HepG2 (cell line): ENCODE measurements around the gene UGT1A7. TPM values are rescaled to one million over a fixed set of nuclear protein-coding genes. Genes with fewer than 3 reads are reported as not detected.

Experiments
- ATAC-seq: fragments of 200-7000 bp; cut with Tn5 transposase; 3 replicates; pipeline ENCODE4 v1.9.1; 2020; ENCODE audit warnings: mild to moderate bottlenecking, moderate library complexity
- Bru-seq: library from RNA; stranded (reverse); fragments of 400-500 nt; gene quantifications from one replicate; lab custom pipeline; 2021; lab: Mats Ljungman, UMichigan
- BruChase-seq, 2 experiments: library from RNA; stranded (reverse); fragments of 400-500 nt; gene quantifications; one replicate each; lab custom pipeline; 2021; lab: Mats Ljungman, UMichigan
- BruUV-seq: library from RNA; stranded (reverse); fragments of 400-500 nt; replicated peaks from 2 replicates; lab custom pipeline; 2021; lab: Mats Ljungman, UMichigan
- CTCF ChIA-PET: fragments of 300-600 bp; formaldehyde crosslinking; extraction: SDS; loops from one replicate; lab custom pipeline; 2021; ENCODE audit warnings: low total read pairs, inconsistent platforms, low intra/inter-chr PET ratio; lab: Yijun Ruan, JAX
- POLR2A ChIA-PET: fragments of 350-600 bp; sonication (Branson Sonifier 250); formaldehyde crosslinking; loops from one replicate; lab custom pipeline; 2020; ENCODE audit warnings: antibody characterized with exemption, inconsistent platforms; lab: Yijun Ruan, JAX
- DNase-seq: peaks from one replicate; pipeline ENCODE4 v3.0.0-alpha.2; 2015; ENCODE audit warnings: low spot score
- FAIRE-seq: peaks from 3 replicates; lab custom pipeline; 2011; peaks lifted over from hg19 to GRCh38; lab: Jason Lieb, UNC
- H2AFZ ChIP-seq: one replicate; pipeline ENCODE4 v1.6.1; 2011; ENCODE audit warnings: low read length, inconsistent platforms
- H3K27ac ChIP-seq: fragments of 300-600 bp; 3 replicates; pipeline ENCODE4 v1.8.0; 2011; ENCODE audit warnings: mixed run types, mild to moderate bottlenecking, mixed read lengths, low read length, inconsistent platforms; ENCODE audit not compliant: insufficient read depth; ENCODE audit errors: extremely low read length
- H3K27me3 ChIP-seq, 2 experiments: fragments of 200-600 bp in 1 of 2; 2 replicates in 1 of 2; 3 replicates in 1 of 2; pipeline versions ENCODE4 v1.6.0 to v1.8.0; 2011; ENCODE audit warnings: low read length in 2 of 2, mild to moderate bottlenecking in 2 of 2, moderate library complexity in 2 of 2, inconsistent platforms in 1 of 2; ENCODE audit not compliant: insufficient read depth in 2 of 2, control insufficient read depth in 1 of 2
- H3K36me3 ChIP-seq, 2 experiments: fragments of 200-600 bp in 1 of 2; replicated peaks in 1 of 2; 2 replicates in 1 of 2; 3 replicates in 1 of 2; pipeline versions ENCODE4 v1.5.1 to v1.8.0; 2011; ENCODE audit warnings: low read length in 2 of 2, inconsistent platforms in 1 of 2; ENCODE audit not compliant: insufficient read depth in 2 of 2, control insufficient read depth in 1 of 2
- H3K4me1 ChIP-seq: 2 replicates; pipeline ENCODE4 v1.5.1; 2012; ENCODE audit warnings: low read length, inconsistent platforms; ENCODE audit not compliant: insufficient read depth
- H3K4me2 ChIP-seq: 2 replicates; pipeline ENCODE4 v1.6.0; 2011; ENCODE audit warnings: low read depth, low read length, inconsistent platforms
- H3K4me3 ChIP-seq, 3 experiments: fragments of 200-600 bp in 1 of 3; sonication (generic), shearing (Covaris generic) in 1 of 3; replicated peaks in 1 of 3; 2 replicates each; pipeline ENCODE4 v1.5.1; 2011 to 2016; ENCODE audit warnings: low read length in 3 of 3, inconsistent platforms in 2 of 3, low read depth in 2 of 3, mild to moderate bottlenecking in 2 of 3, control low read depth in 1 of 3, mixed read lengths in 1 of 3; ENCODE audit not compliant: insufficient read depth in 1 of 3
- H3K79me2 ChIP-seq: one replicate; pipeline ENCODE4 v1.6.1; 2011; ENCODE audit warnings: low read length, inconsistent platforms; ENCODE audit not compliant: insufficient read depth
- H3K9ac ChIP-seq: 2 replicates; pipeline ENCODE4 v1.6.0; 2011; ENCODE audit warnings: mild to moderate bottlenecking, low read depth, low read length, inconsistent platforms; ENCODE audit not compliant: insufficient read depth
- H3K9me3 ChIP-seq: 2 replicates; pipeline ENCODE4 v1.5.1; 2012; ENCODE audit warnings: mild to moderate bottlenecking, low read length
- H4K20me1 ChIP-seq: 2 replicates; pipeline ENCODE4 v1.6.0; 2011; ENCODE audit warnings: inconsistent platforms, mild to moderate bottlenecking, low read length, moderate library complexity; ENCODE audit not compliant: insufficient read depth
- PTBP1 ChIP-seq: fragments of 200-400 bp; formaldehyde crosslinking; IDR thresholded peaks from 2 replicates; pipeline ENCODE4 v1.6.1; 2018; ENCODE audit warnings: low read length, low read depth; ENCODE audit not compliant: poor library complexity, severe bottlenecking
- ZNF432 ChIP-seq: sonication (generic); formaldehyde crosslinking; IDR thresholded peaks from 2 replicates; pipeline ENCODE4 v1.5.0; 2020; ENCODE audit warnings: missing genetic modification reagents, mild to moderate bottlenecking, borderline replicate concordance
- ZNF737 ChIP-seq: sonication (generic); formaldehyde crosslinking; IDR thresholded peaks from 2 replicates; pipeline ENCODE4 v1.5.0; 2020; ENCODE audit warnings: missing genetic modification reagents, mild to moderate bottlenecking, borderline replicate concordance
- ZNF747 ChIP-seq: sonication (generic); formaldehyde crosslinking; IDR thresholded peaks from 2 replicates; pipeline ENCODE4 v1.8.1; 2023; ENCODE audit warnings: missing genetic modification reagents, mild to moderate bottlenecking, borderline replicate concordance
- WGBS: methylation state at CpG from one replicate; pipeline ENCODE4 v1.1.6; 2017; ENCODE audit warnings: low lambda C conversion rate; 5-methylcytosine and 5-hydroxymethylcytosine counted together
- in situ Hi-C: cut with HindIII; loops from 2 replicates; pipeline ENCODE4 v1.10.0; 2017; ENCODE audit warnings: low pct_unique_long_range_greater_than_20kb; ENCODE audit not compliant: extremely low pct_ligation_motif_present
- intact Hi-C: fragments of 100-400 bp; cut with micrococcal nuclease; formaldehyde crosslinking; loops from one replicate; pipeline ENCODE4 v1.10.0; 2022; ENCODE audit not compliant: unreplicated experiment
- long read RNA-seq, 2 experiments: library from RNA in 1 of 2; library from polyadenylated mRNA in 1 of 2; stranded (forward) in 1 of 2; unstranded in 1 of 2; transcript quantifications; one replicate each; pipeline ENCODE4 v2.0.0, GENCODE V29; 2019 to 2022
- polyA minus RNA-seq, 3 experiments: library from RNA; depleted of rRNA, polyadenylated mRNA; stranded (reverse); fragments of >200 nt; gene quantifications; 2 replicates each; pipeline ENCODE4 v1.2.3, GENCODE V29; 2011; ENCODE audit warnings: low replicate concordance in 1 of 3
- polyA plus RNA-seq, 8 experiments: library from polyadenylated mRNA; depleted of rRNA in 3 of 8; stranded (reverse) in 7 of 8; unstranded in 1 of 8; fragments of >200 nt; fragmentation: Illumina TruSeq in 4 of 8; extraction: Trizol in 4 of 8; gene quantifications; 2 replicates each; pipeline versions ENCODE4 v1.2.1 to v1.2.3, GENCODE V29; 2011 to 2016; ENCODE audit warnings: low read depth in 4 of 8, missing spikeins in 1 of 8, mixed read lengths in 1 of 8; ENCODE audit not compliant: insufficient read depth in 1 of 8
- total RNA-seq, 5 experiments: library from RNA; depleted of rRNA; stranded (reverse); fragments of >200 nt; fragmentation: Illumina TruSeq; extraction: Trizol; gene quantifications; 2 replicates each; pipeline ENCODE4 v1.2.3, GENCODE V29; 2016; ENCODE audit warnings: low read depth in 1 of 5
- TF ChIP-seq, protein P1 (sequence below): sonication (generic); formaldehyde crosslinking; conservative IDR thresholded peaks from 2 replicates; pipeline ENCODE4 v1.8.0; 2022; ENCODE audit warnings: low read depth, missing genetic modification reagents
- TF ChIP-seq, protein P2 (sequence below): sonication (generic); formaldehyde crosslinking; IDR thresholded peaks from 2 replicates; pipeline ENCODE4 v1.4.0; 2020; ENCODE audit warnings: missing genetic modification reagents
- TF ChIP-seq, protein P3 (sequence below): sonication (generic); formaldehyde crosslinking; IDR thresholded peaks from 2 replicates; pipeline ENCODE4 v1.5.0; 2020; ENCODE audit warnings: mild to moderate bottlenecking, missing genetic modification reagents, borderline replicate concordance

Gene UGT1A7
- total RNA-seq (2016; rRNA removed; fragmentation: Illumina TruSeq; extraction: Trizol) (not detected in 2 replicates), polyA plus RNA-seq (2011; rRNA removed) (not detected in 2 replicates), polyA minus RNA-seq (2011; rRNA and poly(A)+ RNA removed; ENCODE audit: low replicate concordance) (0.51 TPM in 1 of 2 replicates, not detected in the other), Bru-seq, nascent RNA (not detected), BruChase-seq, experiment 1, labeled RNA remaining after a 6-hour chase (not detected), BruChase-seq, experiment 2, labeled RNA remaining after a 2-hour chase (not detected)
- total RNA-seq (2016; cell fraction: cytosol; rRNA removed; fragmentation: Illumina TruSeq; extraction: Trizol; ENCODE audit: low read depth) = not detected in 2 replicates
- not detected in 2 replicates for total RNA-seq (2016; cell fraction: insoluble cytoplasmic fraction; rRNA removed; fragmentation: Illumina TruSeq; extraction: Trizol)
- total RNA-seq (2016; cell fraction: membrane; rRNA removed; fragmentation: Illumina TruSeq; extraction: Trizol) = not detected in 2 replicates
- not detected in 2 replicates for total RNA-seq (2016; cell fraction: nucleus; rRNA removed; fragmentation: Illumina TruSeq; extraction: Trizol)
- polyA plus RNA-seq (2011; cell fraction: cytosol; rRNA removed) = not detected in 2 replicates
- not detected in 2 replicates for polyA plus RNA-seq (2011; cell fraction: nucleus; rRNA removed)
- polyA plus RNA-seq (2012) = not detected in 2 replicates
- not detected in 2 replicates for polyA plus RNA-seq (2016; cell fraction: cytosol; fragmentation: Illumina TruSeq; extraction: Trizol; ENCODE audit: low read depth)
- polyA plus RNA-seq (2016; cell fraction: insoluble cytoplasmic fraction; fragmentation: Illumina TruSeq; extraction: Trizol; ENCODE audit: low read depth) = not detected in 2 replicates
- polyA plus RNA-seq (2016; cell fraction: membrane; fragmentation: Illumina TruSeq; extraction: Trizol; ENCODE audit: low read depth) = not detected in 2 replicates
- not detected in 2 replicates for polyA plus RNA-seq (2016; cell fraction: nucleus; fragmentation: Illumina TruSeq; extraction: Trizol; ENCODE audit: insufficient read depth, low read depth)
- not detected in 2 replicates for polyA minus RNA-seq (2011; cell fraction: cytosol; rRNA and poly(A)+ RNA removed)
- polyA minus RNA-seq (2011; cell fraction: nucleus; rRNA and poly(A)+ RNA removed) = not detected in 2 replicates
- long read RNA-seq, experiment 1 = 0 reads
- long read RNA-seq, experiment 2 = 0 reads

DNA sequence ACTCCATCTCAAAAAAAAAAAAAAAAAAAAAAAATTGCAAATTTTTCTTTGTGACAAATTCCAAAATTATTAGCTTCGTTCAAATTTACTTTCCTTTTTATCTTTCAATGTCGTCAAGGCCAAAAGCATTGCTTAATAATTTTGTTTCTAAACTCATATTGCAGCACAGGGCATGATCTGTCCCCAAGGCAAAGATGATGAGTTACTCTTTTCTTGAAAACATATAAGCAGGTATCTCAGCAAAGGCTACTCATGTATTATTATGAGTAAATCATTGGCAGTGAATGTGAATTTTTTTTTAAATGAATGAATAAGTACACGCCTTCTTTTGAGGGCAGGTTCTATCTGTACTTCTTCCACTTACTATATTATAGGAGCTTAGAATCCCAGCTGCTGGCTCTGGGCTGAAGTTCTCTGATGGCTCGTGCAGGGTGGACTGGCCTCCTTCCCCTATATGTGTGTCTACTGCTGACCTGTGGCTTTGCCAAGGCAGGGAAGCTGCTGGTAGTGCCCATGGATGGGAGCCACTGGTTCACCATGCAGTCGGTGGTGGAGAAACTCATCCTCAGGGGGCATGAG is at the start of gene UGT1A7:
Gene UGT1A7 (plus strand): TSS at position 381 of the 579 bp plus-strand sequence. CDS start 37 bp downstream, at position 418.
- intact Hi-C loops (no loop called here), in situ Hi-C loops (no loop called here)
- Histone ChIP-seq H3K27me3 (no peaks in the 10 kb centered on the region), H3K9me3 (no peaks in the 10 kb centered on the region), H3K4me1 (no peaks in the 10 kb centered on the region), H3K27ac (no peak within 1 kb of the TSS), H4K20me1 (no peaks in the 10 kb centered on the region), H3K9ac (no peak within 1 kb of the TSS), H3K4me3 (no peak within 1 kb of the TSS), H2AFZ (no peak within 1 kb of the TSS), H3K36me3 (no peaks in the 10 kb centered on the region), H3K79me2 (no peaks in the 10 kb centered on the region), H3K4me2 (no peak within 1 kb of the TSS)
- BruUV-seq = no TSS peak
- ATAC-seq (no peak), DNase-seq (no peak), FAIRE-seq (no peak)
- CTCF ChIA-PET = no interaction called here
- 36% methylated on average over 5 of the region's 5 CpGs for WGBS
- POLR2A ChIA-PET = no interaction called here
- TF ChIP-seq, protein P1, sequence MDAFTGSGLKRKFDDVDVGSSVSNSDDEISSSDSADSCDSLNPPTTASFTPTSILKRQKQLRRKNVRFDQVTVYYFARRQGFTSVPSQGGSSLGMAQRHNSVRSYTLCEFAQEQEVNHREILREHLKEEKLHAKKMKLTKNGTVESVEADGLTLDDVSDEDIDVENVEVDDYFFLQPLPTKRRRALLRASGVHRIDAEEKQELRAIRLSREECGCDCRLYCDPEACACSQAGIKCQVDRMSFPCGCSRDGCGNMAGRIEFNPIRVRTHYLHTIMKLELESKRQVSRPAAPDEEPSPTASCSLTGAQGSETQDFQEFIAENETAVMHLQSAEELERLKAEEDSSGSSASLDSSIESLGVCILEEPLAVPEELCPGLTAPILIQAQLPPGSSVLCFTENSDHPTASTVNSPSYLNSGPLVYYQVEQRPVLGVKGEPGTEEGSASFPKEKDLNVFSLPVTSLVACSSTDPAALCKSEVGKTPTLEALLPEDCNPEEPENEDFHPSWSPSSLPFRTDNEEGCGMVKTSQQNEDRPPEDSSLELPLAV (CRISPR knock-in tag) = no peak
- TF ChIP-seq ZNF432 (no peak), ZNF737 (no peak), PTBP1 (no peak), ZNF747 (no peak)
- TF ChIP-seq, protein P2, sequence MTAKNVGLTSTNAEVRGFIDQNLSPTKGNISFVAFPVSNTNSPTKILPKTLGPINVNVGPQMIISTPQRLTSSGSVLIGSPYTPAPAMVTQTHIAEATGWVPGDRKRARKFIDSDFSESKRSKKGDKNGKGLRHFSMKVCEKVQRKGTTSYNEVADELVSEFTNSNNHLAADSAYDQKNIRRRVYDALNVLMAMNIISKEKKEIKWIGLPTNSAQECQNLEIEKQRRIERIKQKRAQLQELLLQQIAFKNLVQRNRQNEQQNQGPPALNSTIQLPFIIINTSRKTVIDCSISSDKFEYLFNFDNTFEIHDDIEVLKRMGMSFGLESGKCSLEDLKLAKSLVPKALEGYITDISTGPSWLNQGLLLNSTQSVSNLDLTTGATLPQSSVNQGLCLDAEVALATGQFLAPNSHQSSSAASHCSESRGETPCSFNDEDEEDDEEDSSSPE (CRISPR knock-in tag) = no peak
- TF ChIP-seq, protein P3, sequence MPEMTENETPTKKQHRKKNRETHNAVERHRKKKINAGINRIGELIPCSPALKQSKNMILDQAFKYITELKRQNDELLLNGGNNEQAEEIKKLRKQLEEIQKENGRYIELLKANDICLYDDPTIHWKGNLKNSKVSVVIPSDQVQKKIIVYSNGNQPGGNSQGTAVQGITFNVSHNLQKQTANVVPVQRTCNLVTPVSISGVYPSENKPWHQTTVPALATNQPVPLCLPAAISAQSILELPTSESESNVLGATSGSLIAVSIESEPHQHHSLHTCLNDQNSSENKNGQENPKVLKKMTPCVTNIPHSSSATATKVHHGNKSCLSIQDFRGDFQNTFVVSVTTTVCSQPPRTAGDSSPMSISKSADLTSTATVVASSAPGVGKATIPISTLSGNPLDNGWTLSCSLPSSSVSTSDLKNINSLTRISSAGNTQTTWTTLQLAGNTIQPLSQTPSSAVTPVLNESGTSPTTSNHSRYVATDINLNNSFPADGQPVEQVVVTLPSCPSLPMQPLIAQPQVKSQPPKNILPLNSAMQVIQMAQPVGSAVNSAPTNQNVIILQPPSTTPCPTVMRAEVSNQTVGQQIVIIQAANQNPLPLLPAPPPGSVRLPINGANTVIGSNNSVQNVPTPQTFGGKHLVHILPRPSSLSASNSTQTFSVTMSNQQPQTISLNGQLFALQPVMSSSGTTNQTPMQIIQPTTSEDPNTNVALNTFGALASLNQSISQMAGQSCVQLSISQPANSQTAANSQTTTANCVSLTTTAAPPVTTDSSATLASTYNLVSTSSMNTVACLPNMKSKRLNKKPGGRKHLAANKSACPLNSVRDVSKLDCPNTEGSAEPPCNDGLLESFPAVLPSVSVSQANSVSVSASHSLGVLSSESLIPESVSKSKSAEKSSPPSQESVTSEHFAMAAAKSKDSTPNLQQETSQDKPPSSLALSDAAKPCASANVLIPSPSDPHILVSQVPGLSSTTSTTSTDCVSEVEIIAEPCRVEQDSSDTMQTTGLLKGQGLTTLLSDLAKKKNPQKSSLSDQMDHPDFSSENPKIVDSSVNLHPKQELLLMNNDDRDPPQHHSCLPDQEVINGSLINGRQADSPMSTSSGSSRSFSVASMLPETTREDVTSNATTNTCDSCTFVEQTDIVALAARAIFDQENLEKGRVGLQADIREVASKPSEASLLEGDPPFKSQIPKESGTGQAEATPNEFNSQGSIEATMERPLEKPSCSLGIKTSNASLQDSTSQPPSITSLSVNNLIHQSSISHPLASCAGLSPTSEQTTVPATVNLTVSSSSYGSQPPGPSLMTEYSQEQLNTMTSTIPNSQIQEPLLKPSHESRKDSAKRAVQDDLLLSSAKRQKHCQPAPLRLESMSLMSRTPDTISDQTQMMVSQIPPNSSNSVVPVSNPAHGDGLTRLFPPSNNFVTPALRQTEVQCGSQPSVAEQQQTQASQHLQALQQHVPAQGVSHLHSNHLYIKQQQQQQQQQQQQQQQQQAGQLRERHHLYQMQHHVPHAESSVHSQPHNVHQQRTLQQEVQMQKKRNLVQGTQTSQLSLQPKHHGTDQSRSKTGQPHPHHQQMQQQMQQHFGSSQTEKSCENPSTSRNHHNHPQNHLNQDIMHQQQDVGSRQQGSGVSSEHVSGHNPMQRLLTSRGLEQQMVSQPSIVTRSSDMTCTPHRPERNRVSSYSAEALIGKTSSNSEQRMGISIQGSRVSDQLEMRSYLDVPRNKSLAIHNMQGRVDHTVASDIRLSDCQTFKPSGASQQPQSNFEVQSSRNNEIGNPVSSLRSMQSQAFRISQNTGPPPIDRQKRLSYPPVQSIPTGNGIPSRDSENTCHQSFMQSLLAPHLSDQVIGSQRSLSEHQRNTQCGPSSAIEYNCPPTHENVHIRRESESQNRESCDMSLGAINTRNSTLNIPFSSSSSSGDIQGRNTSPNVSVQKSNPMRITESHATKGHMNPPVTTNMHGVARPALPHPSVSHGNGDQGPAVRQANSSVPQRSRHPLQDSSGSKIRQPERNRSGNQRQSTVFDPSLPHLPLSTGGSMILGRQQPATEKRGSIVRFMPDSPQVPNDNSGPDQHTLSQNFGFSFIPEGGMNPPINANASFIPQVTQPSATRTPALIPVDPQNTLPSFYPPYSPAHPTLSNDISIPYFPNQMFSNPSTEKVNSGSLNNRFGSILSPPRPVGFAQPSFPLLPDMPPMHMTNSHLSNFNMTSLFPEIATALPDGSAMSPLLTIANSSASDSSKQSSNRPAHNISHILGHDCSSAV (CRISPR knock-in tag) = no peak
